Activated CD4-positive, alpha-beta T cell treated with anti-CD3 and anti-CD28 coated beads, Interleukin-2, amount 10 ng/mL, durations not matched to agents 24 days and 14 days (primary cell): ENCODE results near the gene REXO5. TPM values are rescaled to one million over a fixed set of nuclear protein-coding genes. Genes with fewer than 3 reads are reported as not detected.

ENCODE experiments used
- DNase-seq: peaks from one replicate; pipeline ENCODE4 v3.0.0; 2022
- H3K27ac Mint-ChIP-seq: one replicate; pipeline ENCODE4 v1.8.0; 2022; ENCODE audit warnings: mild to moderate bottlenecking, mixed read lengths
- H3K27me3 Mint-ChIP-seq: one replicate; pipeline ENCODE4 v1.8.0; 2022; ENCODE audit warnings: mixed read lengths
- H3K36me3 Mint-ChIP-seq: one replicate; pipeline ENCODE4 v1.8.0; 2022; ENCODE audit warnings: low read depth, mild to moderate bottlenecking, mixed read lengths
- H3K4me1 Mint-ChIP-seq: one replicate; pipeline ENCODE4 v1.8.0; 2021; ENCODE audit warnings: mixed read lengths
- H3K4me3 Mint-ChIP-seq: one replicate; pipeline ENCODE4 v1.8.0; 2022; ENCODE audit warnings: mild to moderate bottlenecking, moderate library complexity, mixed read lengths
- H3K9me3 Mint-ChIP-seq: one replicate; pipeline ENCODE4 v1.8.0; 2021; ENCODE audit warnings: mixed read lengths
- intact Hi-C: fragments of 100-400 bp; cut with micrococcal nuclease; formaldehyde crosslinking; loops from one replicate; pipeline ENCODE4 v1.15.1; 2023
- total RNA-seq: library from RNA; stranded (reverse); gene quantifications from 2 replicates; pipeline ENCODE4 v1.2.3, GENCODE V29; 2022

REXO5 gene
- total RNA-seq, 1 donor from 2014 or later: 11.7 TPM

DNA sequence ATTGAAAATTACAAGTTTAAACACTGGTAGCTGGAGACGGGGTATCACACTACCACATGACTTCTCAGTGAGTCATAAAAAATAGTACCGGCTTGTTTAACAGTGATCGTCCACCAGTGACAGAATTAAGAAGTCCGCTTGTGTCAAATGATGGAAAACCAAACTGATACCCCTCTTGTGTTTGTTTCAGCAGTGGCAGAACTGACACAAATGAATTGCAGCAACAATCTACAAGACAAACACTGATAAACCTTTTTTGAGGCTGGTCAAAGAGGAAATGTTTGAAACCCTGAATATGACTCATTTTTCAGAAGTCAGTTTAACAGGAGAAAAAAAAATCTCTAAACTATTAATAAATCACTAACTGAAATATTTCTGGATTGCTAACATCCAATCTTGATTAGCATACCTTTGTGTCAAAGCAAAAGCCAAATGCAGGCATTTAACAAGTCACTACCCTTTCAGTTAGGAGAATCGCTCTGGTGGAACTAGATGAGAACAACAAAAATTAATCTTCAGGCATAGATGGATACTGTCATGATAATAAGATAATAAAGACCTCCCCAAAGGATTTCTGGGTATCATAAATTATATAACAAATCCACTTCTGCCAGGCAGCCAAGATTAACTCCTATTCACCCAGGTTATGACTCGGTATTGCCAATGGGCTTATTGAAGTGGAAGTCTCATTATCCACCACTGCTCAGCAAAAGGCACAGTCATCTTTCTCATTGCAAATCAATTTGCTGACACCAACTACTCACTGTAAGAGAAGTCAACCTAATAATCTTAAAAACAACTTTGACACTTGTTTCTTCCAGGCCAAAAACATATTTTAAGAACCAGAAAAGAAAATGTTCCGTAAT, 73.1 kb downstream of the REXO5 start:
- H3K4me1 Mint-ChIP-seq: peaks cover 49% of the 10 kb centered on the region
- no peaks in the 10 kb centered on the region for H3K9me3 Mint-ChIP-seq
- peak overlapping the region; percentile 26 for H3K27ac Mint-ChIP-seq
- peaks cover 35% of the 10 kb centered on the region for H3K36me3 Mint-ChIP-seq
- peak overlapping the region; percentile 29 for H3K4me3 Mint-ChIP-seq
- intact Hi-C loops: no loop called here
- H3K27me3 Mint-ChIP-seq: no peaks in the 10 kb centered on the region
- DNase-seq: no peak

DNA sequence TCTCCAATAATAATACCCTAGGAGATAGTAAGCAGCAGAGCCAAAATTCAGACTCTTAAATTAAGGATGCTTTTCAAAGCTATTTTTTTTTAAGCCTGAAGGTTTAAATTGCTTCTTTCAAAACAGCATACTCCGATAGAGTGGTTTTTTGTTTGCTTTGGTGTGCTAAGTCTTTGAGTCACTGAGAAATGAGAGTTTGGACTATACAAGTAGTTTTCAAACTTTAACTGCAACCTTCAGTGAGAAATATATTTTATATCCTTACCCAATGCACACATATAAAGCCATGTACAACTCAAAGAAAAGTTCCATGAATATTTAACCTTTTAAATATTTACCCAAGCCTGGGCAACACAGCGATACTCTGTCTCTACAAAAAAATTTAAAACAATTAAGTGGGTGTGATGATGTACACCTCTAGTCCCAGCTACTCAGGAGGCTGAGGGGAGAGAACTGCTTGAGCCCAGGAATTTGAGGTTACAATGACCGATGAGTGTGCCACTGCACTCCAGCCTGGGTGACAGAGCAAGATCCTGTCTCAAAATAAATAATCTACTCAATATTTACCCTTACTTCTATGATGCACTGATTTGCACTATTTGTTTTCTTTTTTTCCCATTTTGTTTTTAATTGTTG, 74.7 kb downstream of the REXO5 start:
- Mint-ChIP-seq H3K4me3 (no peak overlapping the region), H3K27me3 (no peaks in the 10 kb centered on the region), H3K4me1 (peaks cover 47% of the 10 kb centered on the region), H3K9me3 (no peaks in the 10 kb centered on the region), H3K27ac (no peak overlapping the region), H3K36me3 (peaks cover 35% of the 10 kb centered on the region)
- intact Hi-C loops: no loop called here
- DNase-seq: no peak

DNA sequence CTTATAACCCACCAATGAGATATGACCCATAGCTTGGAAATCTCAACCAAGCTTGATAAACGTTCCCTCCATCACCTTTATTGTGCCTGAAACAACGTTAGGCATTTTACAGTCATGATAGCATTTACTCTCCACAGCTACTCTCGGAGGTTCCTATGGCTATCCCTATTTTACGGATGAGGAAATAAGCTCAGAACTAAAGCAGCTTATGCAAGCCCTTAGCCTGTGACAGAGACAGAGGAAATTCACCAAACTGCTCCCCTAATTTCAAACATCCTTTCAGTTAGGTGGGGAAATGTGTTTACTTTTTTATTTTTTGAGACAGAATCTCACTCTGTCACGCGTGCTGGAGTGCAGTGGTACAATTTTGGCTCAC, 75.2 kb downstream of the REXO5 start:
- intact Hi-C loops: no loop called here
- no peak for DNase-seq
- Mint-ChIP-seq H3K36me3 (peaks cover 35% of the 10 kb centered on the region), H3K27me3 (no peaks in the 10 kb centered on the region), H3K4me3 (no peak overlapping the region), H3K9me3 (no peaks in the 10 kb centered on the region), H3K4me1 (peaks cover 45% of the 10 kb centered on the region), H3K27ac (no peak overlapping the region)

GRCh38 chr16:20883554-20884239, 77.4 kb downstream of the REXO5 start:
- intact Hi-C loops: loop anchor here (1.0 to 2.0 kb wide), 2 partner anchors 9 to 17 kb away; partner anchors contain the start of genes DCUN1D3 and LYRM1
- H3K9me3 Mint-ChIP-seq: peaks cover 3% of the 10 kb centered on the region
- H3K4me3 Mint-ChIP-seq: peak overlapping the region; percentile 1
- H3K36me3 Mint-ChIP-seq: peaks cover 30% of the 10 kb centered on the region
- no peaks in the 10 kb centered on the region for H3K27me3 Mint-ChIP-seq
- peaks cover 41% of the 10 kb centered on the region for H3K4me1 Mint-ChIP-seq
- no peak for DNase-seq
- peak overlapping the region; percentile 22 for H3K27ac Mint-ChIP-seq

GRCh38 chr16:20884240-20884556, 77.9 kb downstream of the REXO5 start:
- H3K4me1 Mint-ChIP-seq: peaks cover 36% of the 10 kb centered on the region
- intact Hi-C loops: loop anchor here (1.0 to 2.0 kb wide), 2 partner anchors 10 to 17 kb away; partner anchors contain the start of genes DCUN1D3 and LYRM1

GRCh38 chr16:20886320-20886719, 80.0 kb downstream of the REXO5 start:
- intact Hi-C loops: no loop called here
- no peak for DNase-seq
- H3K27me3 Mint-ChIP-seq: no peaks in the 10 kb centered on the region
- H3K4me3 Mint-ChIP-seq: no peak overlapping the region
- no peak overlapping the region for H3K27ac Mint-ChIP-seq
- H3K36me3 Mint-ChIP-seq: peaks cover 32% of the 10 kb centered on the region
- peaks cover 32% of the 10 kb centered on the region for H3K4me1 Mint-ChIP-seq
- H3K9me3 Mint-ChIP-seq: peaks cover 3% of the 10 kb centered on the region

More at GRCh38 chr16:20884240-20884556, 77.9 kb downstream of the REXO5 start:
- Mint-ChIP-seq H3K36me3 (peaks cover 29% of the 10 kb centered on the region), H3K9me3 (peaks cover 3% of the 10 kb centered on the region), H3K27me3 (no peaks in the 10 kb centered on the region), H3K4me3 (peak overlapping the region; percentile 1), H3K27ac (peak overlapping the region; percentile 22)
- peak; percentile 68 for DNase-seq

GRCh38 chr16:20887207-20887606, 80.9 kb downstream of the REXO5 start:
- Mint-ChIP-seq H3K27ac (no peak overlapping the region), H3K4me1 (peaks cover 32% of the 10 kb centered on the region), H3K36me3 (peaks cover 40% of the 10 kb centered on the region), H3K27me3 (no peaks in the 10 kb centered on the region), H3K4me3 (no peak overlapping the region), H3K9me3 (peaks cover 3% of the 10 kb centered on the region)
- intact Hi-C loops: no loop called here
- DNase-seq: no peak

DNA sequence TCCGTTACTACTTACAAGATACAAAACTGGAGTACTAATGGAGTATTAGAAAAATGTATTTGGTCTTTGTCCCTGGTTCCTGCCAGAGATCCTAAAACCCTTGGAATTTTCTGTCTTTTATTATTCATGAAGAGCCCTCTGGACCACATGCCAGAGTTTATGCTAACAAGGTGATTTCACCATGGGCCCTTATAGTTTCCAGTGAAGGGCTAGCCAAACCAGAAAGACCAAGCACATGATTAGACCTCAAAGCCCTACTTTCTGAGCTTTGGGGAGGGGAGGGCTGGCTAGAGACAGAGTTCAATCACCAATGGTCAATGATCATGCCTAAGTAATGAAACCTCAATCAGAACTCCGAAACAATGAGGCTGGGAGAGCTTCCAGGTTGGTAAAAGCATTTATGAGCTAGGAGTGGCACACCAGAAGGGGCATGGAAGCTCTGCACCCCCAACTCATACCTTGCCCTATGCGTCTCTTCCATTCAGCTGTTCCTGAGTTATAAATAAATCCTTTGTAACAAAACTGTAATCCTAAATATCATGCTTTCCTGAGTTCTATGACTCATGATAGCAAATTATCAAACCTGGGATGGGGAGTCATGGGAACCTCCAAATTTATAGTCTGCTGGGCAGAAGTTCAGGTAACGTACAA, 83.4 kb downstream of the REXO5 start:
- H3K4me1 Mint-ChIP-seq: peaks cover 30% of the 10 kb centered on the region
- H3K9me3 Mint-ChIP-seq: peaks cover 3% of the 10 kb centered on the region
- no peak overlapping the region for H3K4me3 Mint-ChIP-seq
- intact Hi-C loops: no loop called here
- no peak overlapping the region for H3K27ac Mint-ChIP-seq
- DNase-seq: no peak
- H3K36me3 Mint-ChIP-seq: peaks cover 42% of the 10 kb centered on the region
- no peaks in the 10 kb centered on the region for H3K27me3 Mint-ChIP-seq

DNA sequence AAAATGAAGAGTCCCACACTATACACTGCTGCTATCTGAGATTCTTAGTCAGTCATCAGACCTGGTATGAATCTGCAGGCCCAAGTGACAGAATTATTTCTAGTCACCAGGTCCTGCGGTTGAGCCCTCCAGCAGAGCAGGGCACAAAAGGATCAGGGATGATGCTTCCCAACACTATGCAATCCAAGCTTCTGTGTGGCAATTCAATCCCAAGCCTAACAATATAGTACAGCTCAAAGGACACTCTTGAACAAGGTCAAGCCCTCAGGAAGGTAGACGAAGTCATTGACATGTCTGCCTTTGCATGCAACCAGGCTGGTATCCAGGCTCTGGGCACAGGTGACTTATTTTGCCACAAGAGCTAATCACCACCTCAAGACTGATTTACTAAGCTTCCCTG, 88.1 kb downstream of the REXO5 start:
- H3K27me3 Mint-ChIP-seq: no peaks in the 10 kb centered on the region
- no peak overlapping the region for H3K4me3 Mint-ChIP-seq
- H3K27ac Mint-ChIP-seq: no peak overlapping the region
- H3K36me3 Mint-ChIP-seq: peaks cover 45% of the 10 kb centered on the region
- H3K9me3 Mint-ChIP-seq: no peaks in the 10 kb centered on the region
- DNase-seq: no peak
- intact Hi-C loops: no loop called here
- H3K4me1 Mint-ChIP-seq: peaks cover 46% of the 10 kb centered on the region

- Mint-ChIP-seq H3K36me3 (peaks cover 45% of the 10 kb centered on the region), H3K4me3 (peak overlapping the region; percentile 89), H3K4me1 (peaks cover 52% of the 10 kb centered on the region), H3K27me3 (no peaks in the 10 kb centered on the region), H3K27ac (peak overlapping the region; percentile 96), H3K9me3 (no peaks in the 10 kb centered on the region)
- intact Hi-C loops: no loop called here
- no peak for DNase-seq
Measured at GRCh38 chr16:20897253-20897897, 91.0 kb downstream of the REXO5 start.

DNA sequence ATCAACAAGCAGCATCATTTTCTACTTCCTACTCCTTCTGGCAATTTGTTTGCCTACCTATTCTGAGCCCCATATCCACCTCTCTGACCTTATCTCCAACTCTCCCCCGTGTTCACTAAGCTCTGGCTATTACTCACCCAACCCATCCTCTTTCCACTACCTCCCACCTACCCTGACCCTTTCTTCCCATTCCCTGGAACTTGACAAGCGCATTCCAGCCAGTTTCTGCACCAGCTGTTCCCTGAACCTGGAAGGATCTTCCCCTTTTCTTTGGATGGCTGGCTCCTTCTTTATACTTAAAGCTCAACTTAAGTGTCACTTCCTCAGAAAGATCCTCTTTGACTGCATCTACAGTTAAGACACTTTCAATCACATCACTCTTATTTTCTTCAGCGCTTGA, 91.6 kb downstream of the REXO5 start:
- intact Hi-C loops: no loop called here
- Mint-ChIP-seq H3K27ac (peak overlapping the region; percentile 96), H3K4me1 (peaks cover 54% of the 10 kb centered on the region), H3K4me3 (peak overlapping the region; percentile 89), H3K9me3 (no peaks in the 10 kb centered on the region), H3K36me3 (peaks cover 44% of the 10 kb centered on the region), H3K27me3 (no peaks in the 10 kb centered on the region)
- DNase-seq: no peak

DNA sequence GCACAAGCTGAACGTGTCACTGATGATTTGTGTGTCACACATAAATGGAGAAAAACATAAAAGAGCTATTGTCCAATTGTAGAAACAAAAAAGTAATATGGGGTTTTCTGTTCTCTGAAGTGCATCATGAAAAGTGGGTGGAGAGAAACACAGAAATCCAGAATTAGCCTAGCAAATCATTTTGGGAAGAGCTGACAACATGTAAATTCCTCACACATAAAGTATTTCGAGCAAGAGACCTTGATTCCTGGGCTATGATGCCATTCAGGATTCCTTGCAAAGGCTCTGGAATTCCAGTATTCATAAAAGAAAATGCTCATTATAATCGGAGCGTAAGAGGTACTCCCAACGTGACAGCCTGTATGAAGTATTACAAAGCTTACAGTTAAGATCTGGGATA, 92.7 kb downstream of the REXO5 start:
- no peaks in the 10 kb centered on the region for H3K9me3 Mint-ChIP-seq
- intact Hi-C loops: no loop called here
- DNase-seq: no peak
- peaks cover 63% of the 10 kb centered on the region for H3K4me1 Mint-ChIP-seq
- H3K36me3 Mint-ChIP-seq: peaks cover 49% of the 10 kb centered on the region
- H3K27ac Mint-ChIP-seq: peak overlapping the region; percentile 96
- no peaks in the 10 kb centered on the region for H3K27me3 Mint-ChIP-seq
- peak overlapping the region; percentile 89 for H3K4me3 Mint-ChIP-seq
